Right ventricle myocardium inferior (tissue), 1 donor: ENCODE results near the gene PSMC3IP. TPM values are rescaled to one million over a fixed set of nuclear protein-coding genes. Genes with fewer than 3 reads are reported as not detected.
A peak's percentile ranks its signal among the peaks of the same experiment; 100 is the strongest.

ENCODE experiments used
- ATAC-seq: fragments of 200-7000 bp; cut with Tn5 transposase; one replicate; pipeline ENCODE4 v1.9.1; 2020; ENCODE audit warnings: mild to moderate bottlenecking, moderate library complexity
- DNase-seq: peaks from one replicate; pipeline ENCODE4 v3.0.0; 2021; ENCODE audit errors: missing footprints
- intact Hi-C: fragments of 100-400 bp; cut with DNase I; formaldehyde crosslinking; loops from one replicate; pipeline ENCODE4 v1.11.0; 2022
- total RNA-seq: library from RNA; stranded (reverse); fragmentation: NEBNext Ultra II Directional; extraction: Animal tissue kit (Norgen Biotek cat#: 25700); gene quantifications from one replicate; pipeline ENCODE4 v1.2.1, GENCODE V29; 2021
- donor health status: DM: no; HTN: yes; CAD: no; lungs with severe emphysema.

The PSMC3IP gene
- total RNA-seq, 1 donor from 2014 or later: 3.4 TPM

DNA sequence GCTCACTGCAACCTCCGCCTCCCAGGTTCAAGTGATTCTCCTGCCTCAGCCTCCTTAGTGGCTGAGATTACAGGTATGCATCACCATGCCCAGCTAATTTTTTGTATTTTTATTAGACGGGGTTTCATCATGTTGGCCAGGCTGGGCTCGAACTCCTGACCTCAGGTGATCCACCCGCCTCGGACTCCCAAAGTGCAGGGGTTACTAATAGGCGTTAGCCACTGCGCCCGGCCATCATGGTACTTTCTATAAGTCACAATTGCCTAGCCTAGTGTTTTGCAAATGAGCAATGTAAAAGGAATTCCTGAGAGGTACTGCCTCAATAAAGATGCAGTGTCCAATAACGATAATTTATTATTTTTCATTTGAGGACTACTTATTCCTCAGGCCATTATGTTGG, 13.9 kb upstream of the PSMC3IP start:
- intact Hi-C loops: no loop called here
- ATAC-seq: no peak
- no peak for DNase-seq

- intact Hi-C loops: no loop called here
Observed at GRCh38 chr17:42590886-42591285, 13.4 kb upstream of the PSMC3IP start.

GRCh38 chr17:42586514-42587230, 9.1 kb upstream of the PSMC3IP start:
- no peak for DNase-seq
- intact Hi-C loops: no loop called here
- ATAC-seq: no peak

More at GRCh38 chr17:42590886-42591285, 13.4 kb upstream of the PSMC3IP start:
- DNase-seq (no peak), ATAC-seq (no peak)

DNA sequence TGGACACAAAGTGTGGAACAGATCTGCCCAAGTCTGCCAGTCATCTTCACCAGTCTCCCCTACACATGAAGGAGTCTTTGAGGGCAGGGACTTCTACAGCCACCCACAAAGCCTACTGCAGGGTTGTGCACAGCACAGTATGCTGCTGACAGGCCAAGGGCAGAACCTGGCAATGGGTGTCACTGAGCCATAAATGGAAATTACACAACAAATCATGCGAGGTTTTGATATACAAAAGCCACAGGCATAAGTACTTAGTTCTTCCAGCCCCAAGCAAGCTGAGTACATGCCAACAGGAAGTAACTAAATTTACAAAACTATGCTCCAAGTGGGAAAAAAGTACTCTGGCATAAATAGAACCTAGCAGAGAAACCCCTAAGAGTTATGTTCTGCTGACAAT, 7.8 kb upstream of the PSMC3IP start:
- peak; percentile 59 for ATAC-seq
- intact Hi-C loops: no loop called here
- DNase-seq: no peak

GRCh38 chr17:42584880-42585279, 7.4 kb upstream of the PSMC3IP start:
- ATAC-seq: no peak
- DNase-seq: no peak
- intact Hi-C loops: no loop called here

- DNase-seq (no peak), ATAC-seq (no peak)
- intact Hi-C loops: no loop called here
Observed at GRCh38 chr17:42581744-42582270, 4.3 kb upstream of the PSMC3IP start.

- intact Hi-C loops: loop anchor here (2.0 to 10.0 kb wide), 3 partner anchors 99 to 245 kb away; partner anchors contain the start of genes BECN1 and RAMP2
- ATAC-seq (no peak), DNase-seq (no peak)
Observed at GRCh38 chr17:42579794-42580551, 2.4 kb upstream of the PSMC3IP start.

- intact Hi-C loops: loop anchor here (2.0 to 10.0 kb wide), 3 partner anchors 100 to 246 kb away; partner anchors contain the start of genes BECN1 and RAMP2
- DNase-seq (peak; percentile 84), ATAC-seq (peak; percentile 78)
Observed at GRCh38 chr17:42578282-42578869, 847 bp upstream of the PSMC3IP start.

GRCh38 chr17:42577140-42577531, 393 bp downstream of the PSMC3IP start:
- intact Hi-C loops: loop anchor here (5.0 to 10.0 kb wide), 2 partner anchors 185 to 248 kb away; partner anchors contain the start of genes BECN1 and RAMP2
- no peak for ATAC-seq
- no peak for DNase-seq

- intact Hi-C loops: loop anchor here (10.0 kb wide), 1 partner anchor 250 kb away; the partner anchor contains the start of gene BECN1
- ATAC-seq (no peak), DNase-seq (no peak)
Observed at GRCh38 chr17:42574463-42574862, 3.1 kb downstream of the PSMC3IP start.

- ATAC-seq (no peak), DNase-seq (no peak)
- intact Hi-C loops: loop anchor here (10.0 kb wide), 1 partner anchor 252 kb away; the partner anchor contains the start of gene BECN1
Observed at GRCh38 chr17:42573095-42573494, 4.4 kb downstream of the PSMC3IP start.

- no peak for ATAC-seq
- DNase-seq: no peak
- intact Hi-C loops: loop anchor here (10.0 kb wide), 1 partner anchor 253 kb away; the partner anchor contains the start of gene BECN1
Observed at GRCh38 chr17:42571435-42572225, 5.9 kb downstream of the PSMC3IP start.

DNA sequence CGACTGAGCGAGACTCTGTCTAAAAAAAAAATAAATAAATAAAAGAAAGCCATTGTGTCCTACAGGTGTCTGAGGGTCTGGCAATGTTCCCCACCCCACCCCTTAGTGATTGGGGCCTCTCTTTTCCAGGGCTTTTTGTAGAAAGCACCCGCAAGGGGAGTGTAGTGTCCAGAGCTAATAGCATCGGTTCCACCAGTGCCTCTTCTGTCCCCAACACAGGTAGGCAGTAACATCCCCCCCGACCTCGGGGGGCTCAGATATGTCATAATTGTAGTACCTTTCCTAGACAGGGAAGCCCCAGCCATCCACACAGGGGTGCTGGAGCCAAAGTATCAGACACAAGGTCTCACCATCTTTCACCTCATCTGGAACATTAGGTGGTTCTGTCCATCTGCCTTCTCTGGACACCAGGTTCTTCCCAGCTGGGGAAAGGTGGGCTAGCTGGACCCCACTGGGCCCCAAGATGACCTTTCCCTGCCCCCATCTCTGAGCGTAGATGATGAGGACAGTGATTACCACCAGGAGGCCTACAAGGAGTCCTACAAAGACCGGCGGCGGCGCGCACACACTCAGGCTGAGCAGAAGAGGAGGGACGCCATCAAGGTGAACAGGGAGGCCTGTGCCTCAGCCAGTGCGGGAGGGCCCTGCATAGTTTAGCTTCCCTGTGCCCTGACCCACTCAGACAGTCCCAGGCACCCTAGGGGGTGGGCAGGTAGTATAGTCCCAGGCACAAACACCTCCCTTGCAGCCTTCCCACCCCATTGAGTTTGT, 9.0 kb downstream of the PSMC3IP start:
- intact Hi-C loops: loop anchor here (5.0 kb wide), 1 partner anchor 39 kb away; the partner anchor contains the start of genes RETREG3 and TUBG1
- DNase-seq: no peak
- no peak for ATAC-seq

- ATAC-seq (peak; percentile 85), DNase-seq (peak; percentile 98)
- intact Hi-C loops: loop anchor here (5.0 kb wide), 1 partner anchor 40 kb away; the partner anchor contains the start of genes RETREG3 and TUBG1
Observed at GRCh38 chr17:42566883-42567573, 10.5 kb downstream of the PSMC3IP start, which contains the start of gene MLX. Gene MLX, plus strand, starts transcription at chr17:42567100. Its CDS starts 25 bp downstream, at chr17:42567125.

GRCh38 chr17:42566215-42566882, 11.2 kb downstream of the PSMC3IP start:
- intact Hi-C loops: loop anchor here (5.0 kb wide), 1 partner anchor 41 kb away; the partner anchor contains the start of genes RETREG3 and TUBG1
- ATAC-seq (no peak), DNase-seq (no peak)
